Right lobe of liver (tissue), 4 donors: ENCODE measurements around the gene UQCC2.

Experiments
- CTCF ChIP-seq, 4 donors: fragments of 200-600 bp in 3 of 4; fragments of 450-650 bp in 1 of 4; IDR thresholded peaks; one replicate each; pipeline versions ENCODE4 v1.5.1 to v1.8.0; 2016 to 2022; ENCODE audit warnings: antibody characterized with exemption in 4 of 4, mild to moderate bottlenecking in 2 of 4
- POLR2A ChIP-seq: fragments of 450-650 bp; IDR thresholded peaks from one replicate; pipeline ENCODE4 v1.6.1; 2017; ENCODE audit warnings: antibody characterized with exemption, mild to moderate bottlenecking
- donor health status: DM: no; HTN: no; CAD: no.
- donor health status: DM: no; HTN: no; CAD: no.
- donor health status: DM: no; HTN: yes; CAD: no.

- TF ChIP-seq CTCF (IDR thresholded peaks at IDR 0.05) (no peak), POLR2A (no peak)
Measured at GRCh38 chr6:33670086-33670660, 41.3 kb downstream of the UQCC2 start.
